ENCODE results near the gene ZNF70. TPM values are rescaled to one million over a fixed set of nuclear protein-coding genes. Genes with fewer than 3 reads are reported as not detected.
A peak's percentile ranks its signal among the peaks of the same experiment; 100 is the strongest.

The ZNF70 gene
- total RNA-seq, 1 donor from 2014 or later, result 12.5 TPM

DNA sequence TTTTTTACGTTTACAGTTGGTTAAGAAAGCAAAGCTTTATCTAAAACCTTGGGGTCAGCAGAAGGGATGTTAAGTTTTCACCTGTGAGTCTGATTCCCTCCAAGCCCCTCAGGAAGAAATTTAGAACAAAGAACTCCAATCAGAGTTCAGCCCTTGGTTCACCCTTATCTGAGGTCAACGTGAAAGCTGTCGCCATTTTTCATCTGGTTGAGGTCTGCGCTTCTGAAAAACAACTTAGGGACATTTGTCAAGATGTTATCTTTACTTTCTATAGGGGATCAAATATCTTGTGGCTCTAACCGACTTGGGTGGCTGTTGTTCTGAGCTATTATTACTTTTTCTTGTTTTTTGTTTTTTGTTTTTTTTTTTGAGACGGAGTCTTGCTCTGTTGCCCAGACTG lies 30.1 kb downstream of the ZNF70 start:
- no peak overlapping the region for H3K27ac Mint-ChIP-seq (ENCODE audit: unreplicated experiment)
- no peaks in the 10 kb centered on the region for H3K9me3 Mint-ChIP-seq (ENCODE audit: unreplicated experiment)
- H3K27me3 Mint-ChIP-seq (ENCODE audit: unreplicated experiment), result no peaks in the 10 kb centered on the region
- peaks cover 5% of the 10 kb centered on the region for H3K4me1 Mint-ChIP-seq (ENCODE audit: unreplicated experiment)
- TF ChIP-seq, protein P1, sequence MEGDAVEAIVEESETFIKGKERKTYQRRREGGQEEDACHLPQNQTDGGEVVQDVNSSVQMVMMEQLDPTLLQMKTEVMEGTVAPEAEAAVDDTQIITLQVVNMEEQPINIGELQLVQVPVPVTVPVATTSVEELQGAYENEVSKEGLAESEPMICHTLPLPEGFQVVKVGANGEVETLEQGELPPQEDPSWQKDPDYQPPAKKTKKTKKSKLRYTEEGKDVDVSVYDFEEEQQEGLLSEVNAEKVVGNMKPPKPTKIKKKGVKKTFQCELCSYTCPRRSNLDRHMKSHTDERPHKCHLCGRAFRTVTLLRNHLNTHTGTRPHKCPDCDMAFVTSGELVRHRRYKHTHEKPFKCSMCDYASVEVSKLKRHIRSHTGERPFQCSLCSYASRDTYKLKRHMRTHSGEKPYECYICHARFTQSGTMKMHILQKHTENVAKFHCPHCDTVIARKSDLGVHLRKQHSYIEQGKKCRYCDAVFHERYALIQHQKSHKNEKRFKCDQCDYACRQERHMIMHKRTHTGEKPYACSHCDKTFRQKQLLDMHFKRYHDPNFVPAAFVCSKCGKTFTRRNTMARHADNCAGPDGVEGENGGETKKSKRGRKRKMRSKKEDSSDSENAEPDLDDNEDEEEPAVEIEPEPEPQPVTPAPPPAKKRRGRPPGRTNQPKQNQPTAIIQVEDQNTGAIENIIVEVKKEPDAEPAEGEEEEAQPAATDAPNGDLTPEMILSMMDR (IDR thresholded peaks at IDR 0.05), result no peak
- no peak for DNase-seq (ENCODE audit: extremely low spot score, unreplicated experiment)
- H3K36me3 Mint-ChIP-seq (ENCODE audit: unreplicated experiment), result no peaks in the 10 kb centered on the region
- H3K4me3 Mint-ChIP-seq (ENCODE audit: unreplicated experiment), result no peak overlapping the region

DNA sequence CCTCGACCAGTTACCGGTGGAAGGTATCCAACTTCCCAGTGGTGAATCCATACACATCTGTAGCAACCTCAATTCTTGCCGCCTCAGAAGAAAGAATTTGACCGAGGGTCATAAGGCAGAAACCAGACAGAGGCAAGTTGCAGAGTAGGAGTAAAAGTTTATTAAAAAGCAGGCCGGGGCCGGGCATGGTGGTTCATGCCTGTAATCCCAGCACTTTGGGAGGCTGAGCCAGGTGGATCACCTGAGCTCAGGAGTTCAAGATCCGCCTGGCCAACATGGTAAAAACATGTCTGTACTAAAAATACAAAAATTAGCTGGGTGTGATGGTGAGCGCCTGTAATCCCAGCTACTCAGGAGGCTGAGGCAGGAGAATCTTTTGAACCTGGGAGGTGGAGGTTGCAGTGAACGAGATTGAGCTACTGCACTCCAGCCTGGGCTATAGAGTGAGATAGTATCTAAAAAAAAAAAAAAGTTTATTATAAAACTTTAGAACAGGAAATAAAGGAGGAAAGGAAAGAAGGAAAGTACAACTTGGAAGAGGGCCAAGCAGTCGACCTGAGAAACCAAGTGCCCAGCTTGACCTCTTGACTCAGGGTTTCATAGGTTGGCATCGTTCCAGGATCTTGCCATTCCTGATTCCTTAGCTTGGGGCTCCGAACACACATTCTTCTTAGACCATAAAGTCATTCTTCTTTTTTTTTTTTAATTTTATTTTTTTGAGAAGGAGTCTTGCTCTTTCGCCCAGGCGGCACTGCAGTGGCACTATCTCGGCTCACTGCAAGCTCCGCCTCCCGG lies 32.3 kb downstream of the ZNF70 start:
- no peak for DNase-seq (ENCODE audit: extremely low spot score, unreplicated experiment)
- peak overlapping the region; percentile 27 for H3K4me3 Mint-ChIP-seq (ENCODE audit: unreplicated experiment)
- H3K36me3 Mint-ChIP-seq (ENCODE audit: unreplicated experiment), result peaks cover 7% of the 10 kb centered on the region
- peaks cover 10% of the 10 kb centered on the region for H3K4me1 Mint-ChIP-seq (ENCODE audit: unreplicated experiment)
- no peaks in the 10 kb centered on the region for H3K27me3 Mint-ChIP-seq (ENCODE audit: unreplicated experiment)
- no peak overlapping the region for H3K27ac Mint-ChIP-seq (ENCODE audit: unreplicated experiment)
- TF ChIP-seq, protein P1 (IDR thresholded peaks at IDR 0.05), result no peak
- H3K9me3 Mint-ChIP-seq (ENCODE audit: unreplicated experiment), result no peaks in the 10 kb centered on the region

DNA sequence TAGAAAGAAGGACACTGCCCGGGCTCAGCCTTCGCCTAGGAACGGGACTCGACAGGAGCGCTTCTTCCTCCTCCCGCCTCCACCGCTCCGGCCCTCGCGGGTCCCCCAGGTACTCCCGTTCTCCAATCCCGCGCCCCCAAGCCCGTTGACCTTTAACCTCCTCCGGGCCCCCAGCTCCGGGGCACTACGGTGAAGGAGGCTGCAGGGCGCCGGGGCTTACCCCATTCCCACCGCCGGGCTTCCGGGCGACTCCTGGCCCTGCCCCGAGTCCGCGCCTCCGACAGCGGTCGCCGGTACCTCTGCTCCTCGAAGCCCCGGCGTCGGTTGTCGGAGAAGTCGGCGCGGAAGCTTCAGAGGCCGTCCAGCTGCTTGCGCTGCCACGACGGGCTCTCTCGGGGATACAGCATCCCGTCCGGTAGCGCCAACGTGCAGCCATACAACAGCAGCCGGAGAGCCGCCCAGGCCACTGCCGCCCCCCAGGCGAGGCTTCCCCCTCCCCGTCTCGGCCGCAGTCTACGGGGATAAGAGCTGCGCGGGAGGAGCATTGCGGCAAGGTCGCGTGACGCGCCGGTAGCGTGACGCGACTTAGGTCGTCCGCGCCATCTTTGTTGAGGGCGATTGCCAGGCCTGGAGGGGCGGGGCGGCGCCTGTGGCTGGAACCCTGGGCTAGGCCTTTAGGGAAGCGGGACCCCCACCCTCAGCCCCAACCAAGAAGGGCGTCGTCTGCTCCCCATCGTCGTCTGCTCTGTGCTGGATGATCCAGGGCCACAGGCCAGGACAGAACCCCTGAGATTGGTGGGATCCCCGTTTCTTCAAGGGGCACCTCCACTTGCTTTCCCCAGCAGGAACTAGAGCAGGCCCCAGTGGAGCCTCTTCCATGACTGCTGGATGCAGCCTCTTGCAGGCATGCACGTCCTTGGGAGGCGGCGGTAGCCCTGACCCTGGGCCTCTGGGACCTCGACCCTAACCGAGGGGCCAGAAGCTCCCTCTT lies 33.8 kb downstream of the ZNF70 start:
- Mint-ChIP-seq H3K9me3 (ENCODE audit: unreplicated experiment) (no peaks in the 10 kb centered on the region), H3K4me3 (ENCODE audit: unreplicated experiment) (peak overlapping the region; percentile 74), H3K27ac (ENCODE audit: unreplicated experiment) (peak overlapping the region; percentile 83), H3K4me1 (ENCODE audit: unreplicated experiment) (peaks cover 10% of the 10 kb centered on the region), H3K36me3 (ENCODE audit: unreplicated experiment) (peaks cover 10% of the 10 kb centered on the region), H3K27me3 (ENCODE audit: unreplicated experiment) (no peaks in the 10 kb centered on the region)
- DNase-seq (ENCODE audit: extremely low spot score, unreplicated experiment), result peak; percentile 94
- TF ChIP-seq, protein P1 (IDR thresholded peaks at IDR 0.05), result no peak

DNA sequence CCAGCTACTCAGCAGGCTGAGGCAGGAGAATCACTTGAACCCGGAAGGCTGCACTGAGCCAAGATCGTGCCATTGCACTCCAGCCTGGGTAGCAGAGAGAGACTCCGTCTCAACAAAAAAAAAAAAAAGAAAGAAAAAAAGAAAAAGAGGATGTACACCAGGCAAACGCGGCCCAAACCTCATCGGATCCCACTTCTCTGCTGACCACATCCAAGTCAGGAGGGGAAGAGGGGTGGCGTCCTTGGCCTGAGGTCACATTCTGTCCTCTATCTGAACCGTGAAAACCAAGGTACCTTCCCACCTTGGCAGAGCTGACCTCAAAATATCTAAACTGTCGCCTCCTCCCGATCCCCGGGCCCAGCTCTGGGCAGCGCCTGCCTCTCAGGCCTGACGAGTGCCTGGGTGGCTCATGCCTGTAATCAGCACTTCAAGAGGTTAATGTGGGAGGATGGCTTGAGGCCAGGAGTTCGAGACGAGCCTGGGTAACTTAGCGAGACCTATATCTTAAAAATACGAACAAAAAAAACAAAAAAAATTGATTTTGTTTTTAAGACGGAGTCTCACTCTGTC lies 35.0 kb downstream of the ZNF70 start:
- H3K27me3 Mint-ChIP-seq (ENCODE audit: unreplicated experiment), result no peaks in the 10 kb centered on the region
- peak overlapping the region; percentile 74 for H3K4me3 Mint-ChIP-seq (ENCODE audit: unreplicated experiment)
- H3K4me1 Mint-ChIP-seq (ENCODE audit: unreplicated experiment), result peaks cover 10% of the 10 kb centered on the region
- no peak for DNase-seq (ENCODE audit: extremely low spot score, unreplicated experiment)
- TF ChIP-seq, protein P1 (IDR thresholded peaks at IDR 0.05), result no peak
- H3K36me3 Mint-ChIP-seq (ENCODE audit: unreplicated experiment), result peaks cover 15% of the 10 kb centered on the region
- no peak overlapping the region for H3K27ac Mint-ChIP-seq (ENCODE audit: unreplicated experiment)
- H3K9me3 Mint-ChIP-seq (ENCODE audit: unreplicated experiment), result no peaks in the 10 kb centered on the region
